ENCODE data around the gene SUMF1.

SUMF1 gene

DNA sequence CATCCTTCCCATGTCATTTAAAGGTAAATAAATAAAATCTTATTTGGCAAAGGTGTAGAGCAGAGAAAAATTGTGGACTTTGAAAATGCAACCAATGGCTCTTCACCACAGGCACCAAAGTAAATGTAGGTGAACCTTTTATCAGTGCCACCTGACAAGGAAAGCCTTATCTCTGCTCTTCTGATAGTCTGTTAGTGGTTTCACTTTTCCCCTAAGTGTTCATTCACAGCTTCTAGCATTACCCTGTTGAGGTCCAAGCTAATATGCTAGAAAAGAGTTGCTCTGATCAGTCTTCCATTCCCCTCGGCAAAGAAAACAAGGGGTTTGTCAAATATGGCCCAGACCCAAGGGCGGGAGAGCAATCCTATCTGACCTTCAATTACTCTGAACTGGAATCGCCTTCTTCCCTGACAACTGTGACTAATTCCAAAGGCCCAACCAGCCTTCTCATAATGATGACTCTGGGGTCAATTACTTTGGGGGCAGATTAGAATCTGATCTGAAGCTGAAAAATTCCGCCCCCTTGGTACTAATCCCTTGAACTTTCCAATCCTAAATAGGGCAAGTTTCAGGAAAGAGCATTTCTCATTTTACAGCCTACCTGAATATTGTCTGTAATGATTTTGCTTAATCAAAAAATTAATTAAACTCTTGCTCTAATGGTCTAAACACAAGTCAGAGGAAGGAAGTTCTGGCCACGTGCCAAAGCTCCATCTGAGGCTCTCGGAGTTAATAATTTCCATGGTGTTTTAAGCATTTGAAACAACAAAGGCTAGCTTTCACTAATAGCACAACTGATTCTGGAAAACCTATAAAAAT lies 111.5 kb downstream of the SUMF1 start:
- DNase-seq (ENCODE audit: low read depth), result no peak
- H3K4me3 ChIP-seq (ENCODE audit: control insufficient read depth, low read depth, low read length), result no peak overlapping the region
- TF ChIP-seq, protein P1, sequence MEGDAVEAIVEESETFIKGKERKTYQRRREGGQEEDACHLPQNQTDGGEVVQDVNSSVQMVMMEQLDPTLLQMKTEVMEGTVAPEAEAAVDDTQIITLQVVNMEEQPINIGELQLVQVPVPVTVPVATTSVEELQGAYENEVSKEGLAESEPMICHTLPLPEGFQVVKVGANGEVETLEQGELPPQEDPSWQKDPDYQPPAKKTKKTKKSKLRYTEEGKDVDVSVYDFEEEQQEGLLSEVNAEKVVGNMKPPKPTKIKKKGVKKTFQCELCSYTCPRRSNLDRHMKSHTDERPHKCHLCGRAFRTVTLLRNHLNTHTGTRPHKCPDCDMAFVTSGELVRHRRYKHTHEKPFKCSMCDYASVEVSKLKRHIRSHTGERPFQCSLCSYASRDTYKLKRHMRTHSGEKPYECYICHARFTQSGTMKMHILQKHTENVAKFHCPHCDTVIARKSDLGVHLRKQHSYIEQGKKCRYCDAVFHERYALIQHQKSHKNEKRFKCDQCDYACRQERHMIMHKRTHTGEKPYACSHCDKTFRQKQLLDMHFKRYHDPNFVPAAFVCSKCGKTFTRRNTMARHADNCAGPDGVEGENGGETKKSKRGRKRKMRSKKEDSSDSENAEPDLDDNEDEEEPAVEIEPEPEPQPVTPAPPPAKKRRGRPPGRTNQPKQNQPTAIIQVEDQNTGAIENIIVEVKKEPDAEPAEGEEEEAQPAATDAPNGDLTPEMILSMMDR (IDR thresholded peaks at IDR 0.05; ENCODE audit: control insufficient read depth, insufficient read depth, low read depth, low read length, missing control alignments), result no peak

- H3K4me3 ChIP-seq (ENCODE audit: control insufficient read depth, low read depth, low read length), result no peak overlapping the region
- TF ChIP-seq, protein P1 (IDR thresholded peaks at IDR 0.05; ENCODE audit: control insufficient read depth, insufficient read depth, low read depth, low read length, missing control alignments), result no peak
- no peak for DNase-seq (ENCODE audit: low read depth)
Measured at GRCh38 chr3:4351872-4352271, 115.2 kb downstream of the SUMF1 start.

DNA sequence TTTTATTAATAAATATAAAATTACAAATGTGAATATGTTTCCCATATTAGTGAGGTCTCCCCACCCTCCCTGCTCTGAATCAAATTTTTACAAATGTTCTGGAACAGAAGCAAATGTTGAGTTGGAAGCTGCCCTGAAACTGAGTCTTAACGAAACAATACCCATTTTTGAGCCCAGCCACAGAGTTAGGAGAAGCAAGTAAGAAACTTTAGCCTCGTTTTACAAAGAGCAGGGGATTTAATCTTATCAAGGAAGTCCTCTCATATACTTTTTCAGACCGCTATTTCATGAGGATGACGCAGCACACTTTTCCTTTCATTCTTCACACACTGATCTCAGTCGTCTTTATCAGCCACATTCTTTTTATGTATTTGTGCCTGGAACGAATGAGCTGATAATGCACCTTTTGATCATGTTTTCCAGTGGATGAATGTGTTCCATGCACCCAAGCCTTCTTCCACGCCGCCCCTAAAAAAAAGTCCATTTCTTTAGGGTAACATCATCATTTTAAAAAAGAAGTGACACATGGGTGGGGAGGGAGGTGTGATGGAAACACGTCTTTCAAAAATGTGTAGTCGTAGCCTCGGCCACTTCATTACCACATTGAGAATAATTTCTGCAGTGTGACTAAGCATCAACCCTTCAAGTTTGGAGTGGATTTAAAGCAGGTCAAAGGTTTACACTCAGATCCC lies 115.8 kb downstream of the SUMF1 start:
- H3K4me3 ChIP-seq (ENCODE audit: control insufficient read depth, low read depth, low read length), result no peak overlapping the region
- TF ChIP-seq, protein P1 (IDR thresholded peaks at IDR 0.05; ENCODE audit: control insufficient read depth, insufficient read depth, low read depth, low read length, missing control alignments), result no peak

DNA sequence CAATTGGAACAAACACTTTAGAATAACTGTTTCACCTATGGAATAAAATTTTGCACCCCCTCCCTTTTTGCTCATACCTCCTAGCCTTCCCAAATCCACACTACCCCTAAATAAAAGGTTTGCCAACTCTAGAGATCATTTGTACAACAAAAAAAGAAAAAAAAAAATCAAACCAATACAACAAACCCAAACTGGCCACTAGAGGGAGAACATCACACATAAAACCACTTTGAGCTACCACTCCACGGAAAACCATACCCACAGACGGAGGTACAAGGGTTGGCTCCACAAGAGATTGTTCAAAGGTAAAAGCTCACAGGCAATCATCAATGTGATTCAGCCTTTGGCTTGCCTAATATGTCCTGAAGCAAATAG lies 116.3 kb downstream of the SUMF1 start:
- peak; percentile 33 for DNase-seq (ENCODE audit: low read depth)

More for the DNA sequence above, 115.8 kb downstream of the SUMF1 start:
- no peak for DNase-seq (ENCODE audit: low read depth)

DNA sequence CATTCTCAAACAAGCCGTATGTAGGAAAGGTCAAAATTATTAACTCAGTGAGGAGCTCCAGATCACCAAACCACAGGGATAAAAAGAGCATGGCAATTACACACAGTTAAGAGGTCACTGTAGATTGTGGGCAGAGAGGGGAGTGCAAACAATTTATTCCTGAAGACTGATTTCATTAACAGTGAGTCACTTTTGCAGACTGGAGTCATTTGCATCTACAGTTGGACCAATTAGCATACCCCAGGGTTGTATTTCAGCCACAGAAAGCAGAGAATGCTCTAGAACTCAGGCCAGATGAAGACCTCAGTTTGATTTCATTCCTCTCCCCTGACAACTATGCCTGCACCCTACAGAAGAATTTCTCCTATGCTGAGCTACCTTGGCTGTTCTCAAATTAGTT lies 123.8 kb downstream of the SUMF1 start:
- no peak overlapping the region for H3K4me3 ChIP-seq (ENCODE audit: control insufficient read depth, low read depth, low read length)
- peak; percentile 21 for DNase-seq (ENCODE audit: low read depth)
- TF ChIP-seq, protein P1 (IDR thresholded peaks at IDR 0.05; ENCODE audit: control insufficient read depth, insufficient read depth, low read depth, low read length, missing control alignments), result no peak

More for the DNA sequence above, 116.3 kb downstream of the SUMF1 start:
- TF ChIP-seq, protein P1 (IDR thresholded peaks at IDR 0.05; ENCODE audit: control insufficient read depth, insufficient read depth, low read depth, low read length, missing control alignments), result peak; percentile 66
- H3K4me3 ChIP-seq (ENCODE audit: control insufficient read depth, low read depth, low read length), result no peak overlapping the region

DNA sequence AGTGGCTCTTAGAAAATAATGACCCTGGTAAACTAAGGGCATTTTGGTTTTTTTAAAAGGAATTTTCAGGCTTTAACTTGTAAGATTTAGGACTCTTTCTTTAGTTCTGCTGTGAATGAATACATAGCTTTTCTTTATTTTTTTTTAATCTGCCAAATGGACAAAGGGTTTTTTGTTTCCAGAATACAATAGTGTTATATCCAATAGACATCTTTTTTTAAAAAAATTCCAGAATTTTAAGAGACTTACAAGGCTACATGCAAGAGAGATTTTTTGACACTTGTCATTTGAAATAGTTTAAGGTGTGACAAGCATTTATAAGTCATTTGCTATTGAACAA lies 125.8 kb downstream of the SUMF1 start:
- DNase-seq (ENCODE audit: low read depth), result no peak
- TF ChIP-seq, protein P1 (IDR thresholded peaks at IDR 0.05; ENCODE audit: control insufficient read depth, insufficient read depth, low read depth, low read length, missing control alignments), result no peak
- H3K4me3 ChIP-seq (ENCODE audit: control insufficient read depth, low read depth, low read length), result no peak overlapping the region
